GM18870 (cell line): ENCODE data around the gene HEBP1.

ENCODE experiments used
- ATAC-seq: cut with Tn5 transposase; IDR thresholded peaks from one replicate; pipeline ENCODE4 v1.9.1; 2021; ENCODE audit warnings: moderate library complexity; ENCODE audit not compliant: unreplicated experiment

The HEBP1 gene

DNA sequence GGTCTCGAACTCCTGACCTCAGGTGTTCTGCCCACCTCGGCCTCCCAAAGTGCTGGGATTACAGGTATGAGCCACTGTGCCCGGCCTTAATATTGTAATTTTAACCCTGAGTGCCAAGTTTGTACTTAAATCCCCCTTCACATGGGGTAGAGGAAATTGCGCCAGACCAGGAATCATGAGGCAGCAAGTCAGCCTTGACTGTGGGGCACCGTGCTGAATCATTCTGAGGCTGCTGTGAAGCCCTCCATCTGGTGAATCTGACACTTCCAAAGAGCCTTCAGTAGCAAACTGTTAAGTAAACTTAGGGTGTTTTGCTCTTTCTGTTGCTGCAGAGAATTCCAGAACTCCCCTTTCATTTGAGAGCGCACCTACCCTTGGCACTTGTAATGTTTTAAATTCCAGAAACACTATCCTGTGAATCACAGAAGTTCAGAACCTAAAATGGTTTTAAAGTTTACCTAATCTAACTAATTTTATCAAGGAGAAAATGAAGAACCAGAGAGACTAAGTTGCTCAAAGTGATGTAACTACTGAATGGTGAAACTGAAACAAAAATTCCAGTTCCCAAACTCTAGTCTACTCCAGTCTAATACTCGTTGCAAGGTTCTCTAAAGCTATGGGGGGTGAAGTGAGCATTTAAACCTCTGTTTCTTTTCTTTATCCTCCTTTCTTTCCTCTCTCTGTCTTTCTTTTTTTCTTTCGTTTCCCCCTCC, 7.5 kb downstream of the HEBP1 start:
- ATAC-seq = no peak

GRCh38 chr12:12990700-12991468, 9.2 kb downstream of the HEBP1 start:
- ATAC-seq = no peak

DNA sequence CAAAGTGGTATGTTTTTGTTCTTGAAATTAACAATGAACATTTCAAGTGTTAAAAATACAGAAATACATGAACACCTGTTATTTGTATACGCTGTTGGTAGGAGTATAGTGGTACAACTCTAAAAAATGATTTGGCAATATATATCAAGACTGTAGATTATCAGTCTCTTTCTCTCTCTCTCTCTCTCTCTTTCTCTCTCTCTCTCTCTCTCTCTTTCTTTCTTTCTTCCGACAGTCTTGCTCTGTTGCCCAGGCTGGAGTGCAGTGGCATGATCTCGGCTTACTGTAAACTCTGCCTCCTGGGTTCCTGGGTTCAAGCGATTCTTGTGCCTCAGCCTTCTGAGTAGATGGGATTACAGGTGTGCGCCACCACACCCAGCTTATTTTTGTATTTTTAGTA, 12.6 kb downstream of the HEBP1 start:
- ATAC-seq = no peak

DNA sequence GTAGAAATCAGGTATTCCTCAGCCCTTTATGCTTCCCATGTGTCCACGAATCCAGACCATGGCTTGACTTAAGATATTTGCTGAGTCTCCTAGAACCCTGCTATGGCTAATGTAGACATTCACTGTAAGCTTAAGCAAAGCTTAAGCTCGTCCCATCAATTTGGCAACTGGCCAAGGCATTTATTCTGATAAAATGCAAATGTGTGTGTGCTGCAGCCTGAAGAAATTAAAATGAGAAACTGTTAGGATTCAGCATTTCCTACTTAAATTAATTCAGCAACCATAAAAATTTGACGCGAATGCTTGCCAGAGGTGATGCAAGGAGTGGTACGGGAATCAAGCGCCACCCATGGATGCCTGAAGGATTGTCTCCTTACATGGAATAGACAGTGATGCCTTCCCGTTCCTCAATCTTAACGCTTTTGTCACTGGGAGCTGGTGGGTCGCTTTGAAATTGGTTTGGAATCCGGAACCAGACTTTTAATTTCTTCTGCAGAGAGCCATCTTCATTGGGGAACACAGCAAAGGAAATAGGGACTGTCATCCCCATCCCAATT, 13.2 kb downstream of the HEBP1 start:
- no peak for ATAC-seq

DNA sequence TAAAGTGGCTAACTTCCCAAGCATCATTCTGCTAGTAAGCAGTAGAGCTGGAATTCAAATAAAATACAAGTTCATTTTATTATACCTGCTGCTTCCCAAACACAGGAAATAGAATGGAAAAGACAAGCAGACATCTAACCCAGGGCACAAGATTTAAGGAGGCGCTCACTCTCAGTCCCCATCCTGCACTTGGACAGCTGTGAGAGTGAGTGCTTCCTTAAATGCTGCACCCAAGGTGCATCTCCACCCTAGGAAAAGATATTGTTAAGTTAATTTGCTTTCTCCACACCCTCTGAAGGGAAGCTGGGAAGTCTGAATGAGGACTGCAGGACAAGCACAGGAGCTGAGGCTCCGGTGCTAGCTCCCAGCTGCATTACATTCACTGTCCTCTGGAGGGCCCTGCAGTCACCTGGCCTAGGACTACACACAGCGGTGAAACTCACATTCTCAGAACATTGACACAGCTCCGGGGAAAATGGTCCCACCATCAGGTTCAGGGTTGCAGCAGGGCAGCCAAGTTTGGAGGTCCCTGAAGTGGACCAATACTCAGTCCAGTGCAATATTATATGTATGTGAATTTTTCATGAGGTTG, 14.2 kb downstream of the HEBP1 start:
- no peak for ATAC-seq

DNA sequence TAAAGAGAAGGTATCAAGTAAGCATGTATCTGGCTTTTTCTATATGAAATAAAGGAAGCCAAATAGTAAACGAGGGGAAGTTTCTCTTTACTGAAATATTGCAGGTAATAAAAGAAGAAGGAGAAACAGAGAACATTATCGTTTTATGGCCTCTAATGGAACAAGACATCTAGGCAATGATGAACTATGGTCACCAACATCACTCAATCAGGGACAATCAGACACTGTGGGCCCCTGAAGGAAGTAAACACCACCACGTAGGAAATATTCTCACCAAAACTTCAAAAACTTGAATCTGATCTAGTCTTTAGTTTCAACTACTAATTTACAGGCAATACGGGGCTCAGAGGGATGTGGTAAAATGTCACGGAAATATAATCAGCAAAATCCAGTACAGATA, 15.9 kb downstream of the HEBP1 start:
- ATAC-seq = no peak

- no peak for ATAC-seq
Measured at GRCh38 chr12:12983420-12984035, 16.5 kb downstream of the HEBP1 start.

GRCh38 chr12:12982331-12982730, 17.7 kb downstream of the HEBP1 start:
- no peak for ATAC-seq

DNA sequence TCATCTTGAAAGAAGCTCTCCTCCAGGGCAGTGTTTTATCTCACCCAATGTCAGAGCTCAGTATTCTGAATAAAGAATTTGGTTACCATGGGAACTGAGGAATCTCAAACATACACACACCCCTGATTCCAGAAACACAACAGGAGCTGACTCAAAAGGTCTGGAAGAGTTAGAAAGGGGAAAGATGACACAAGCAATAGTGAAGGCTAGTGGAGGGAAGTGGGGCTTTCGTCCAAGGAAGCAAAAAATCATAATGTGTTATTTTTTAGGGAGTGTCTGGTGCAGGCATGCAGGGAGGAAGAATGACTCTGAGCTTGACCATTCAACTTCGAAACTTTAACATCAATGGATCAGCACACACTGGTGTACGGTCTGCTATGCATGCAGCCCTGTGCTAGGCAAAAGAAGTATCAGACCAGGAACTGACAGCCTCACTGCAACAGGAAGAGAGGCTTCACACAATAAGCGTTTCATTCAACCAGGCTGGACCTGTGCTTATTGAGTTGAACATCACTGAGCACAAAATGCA, 20.3 kb downstream of the HEBP1 start:
- no peak for ATAC-seq

GRCh38 chr12:12979126-12979525, 20.9 kb downstream of the HEBP1 start:
- no peak for ATAC-seq

- no peak for ATAC-seq
Measured at GRCh38 chr12:12977231-12977630, 22.8 kb downstream of the HEBP1 start.

- ATAC-seq = no peak
Measured at GRCh38 chr12:12976366-12976765, 23.7 kb downstream of the HEBP1 start.

DNA sequence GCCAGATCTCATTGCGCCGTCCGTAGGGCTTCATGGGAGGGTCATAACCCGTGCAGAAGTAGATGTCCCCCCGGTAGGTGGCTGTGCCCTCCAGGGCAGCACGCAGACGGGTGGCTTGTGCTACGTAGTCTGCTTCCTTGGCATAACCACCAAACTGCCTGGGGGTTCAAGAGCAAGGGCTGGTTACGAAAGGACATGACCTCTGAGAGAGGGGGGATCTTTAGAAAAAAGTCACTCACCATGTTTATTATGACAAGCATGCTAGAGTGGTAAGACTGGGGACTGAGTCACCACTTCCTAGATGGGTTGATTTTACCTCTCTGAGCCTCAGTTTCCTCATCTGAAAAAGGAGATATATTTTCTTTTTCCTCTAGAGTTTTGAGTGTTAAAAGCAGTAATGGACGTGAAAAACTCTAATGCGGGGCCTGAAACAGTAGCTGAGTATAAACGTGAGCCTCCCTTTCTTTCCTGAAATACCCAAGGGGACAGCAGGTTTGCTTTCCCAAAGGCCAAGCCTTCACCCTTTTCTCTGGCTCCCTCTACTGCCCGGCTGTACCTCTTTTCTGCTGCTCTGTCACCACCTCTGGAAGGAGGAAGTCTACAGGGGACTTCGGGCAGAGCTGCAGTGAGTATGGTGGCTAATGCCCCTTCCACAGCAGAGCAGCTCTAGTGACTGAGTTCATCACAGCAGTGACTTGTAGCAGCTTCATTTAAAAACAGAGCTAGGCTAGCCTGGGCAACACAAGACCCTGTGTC, 24.6 kb downstream of the HEBP1 start:
- no peak for ATAC-seq

DNA sequence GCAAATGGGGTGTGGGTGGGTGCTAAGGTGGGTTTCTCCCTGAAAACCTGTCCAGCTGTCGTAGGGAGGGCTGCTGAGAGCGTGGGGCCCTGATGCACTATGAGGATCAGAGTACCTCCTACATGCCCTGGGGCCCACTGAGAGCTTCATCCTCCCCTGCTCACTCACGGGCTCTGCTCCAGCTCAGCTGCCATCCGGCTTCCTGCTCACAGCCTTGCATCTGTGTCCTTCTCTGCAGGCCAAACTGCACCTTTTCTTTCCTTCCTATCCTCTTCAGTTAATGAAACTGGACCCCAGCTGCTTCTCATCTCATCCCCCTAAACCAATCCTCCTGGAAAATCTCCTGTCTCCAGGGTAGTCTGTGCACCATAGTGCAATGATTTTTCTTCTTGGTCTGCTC, 25.9 kb downstream of the HEBP1 start:
- ATAC-seq = no peak

DNA sequence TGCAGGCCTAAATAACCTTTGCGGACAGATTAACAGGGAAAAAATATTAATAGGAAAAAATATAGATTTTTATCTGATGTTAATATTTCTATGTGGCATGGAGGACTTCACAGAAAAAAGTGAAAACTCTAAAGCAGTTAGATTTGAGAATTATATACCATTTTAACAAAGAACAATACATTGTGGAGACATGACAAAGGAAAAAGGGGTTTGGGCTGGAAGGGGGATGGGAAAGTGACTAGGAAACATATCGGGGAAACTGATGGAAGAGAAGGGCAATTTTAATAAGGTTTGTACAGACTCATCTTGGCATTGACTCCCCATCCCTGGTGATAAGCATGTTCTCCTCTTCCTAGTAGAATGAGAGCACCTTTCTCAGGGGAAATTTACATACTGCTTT, 27.0 kb downstream of the HEBP1 start:
- no peak for ATAC-seq

- ATAC-seq = no peak
Measured at GRCh38 chr12:12965836-12966235, 34.2 kb downstream of the HEBP1 start.

GRCh38 chr12:12964255-12964654, 35.8 kb downstream of the HEBP1 start:
- ATAC-seq = no peak

DNA sequence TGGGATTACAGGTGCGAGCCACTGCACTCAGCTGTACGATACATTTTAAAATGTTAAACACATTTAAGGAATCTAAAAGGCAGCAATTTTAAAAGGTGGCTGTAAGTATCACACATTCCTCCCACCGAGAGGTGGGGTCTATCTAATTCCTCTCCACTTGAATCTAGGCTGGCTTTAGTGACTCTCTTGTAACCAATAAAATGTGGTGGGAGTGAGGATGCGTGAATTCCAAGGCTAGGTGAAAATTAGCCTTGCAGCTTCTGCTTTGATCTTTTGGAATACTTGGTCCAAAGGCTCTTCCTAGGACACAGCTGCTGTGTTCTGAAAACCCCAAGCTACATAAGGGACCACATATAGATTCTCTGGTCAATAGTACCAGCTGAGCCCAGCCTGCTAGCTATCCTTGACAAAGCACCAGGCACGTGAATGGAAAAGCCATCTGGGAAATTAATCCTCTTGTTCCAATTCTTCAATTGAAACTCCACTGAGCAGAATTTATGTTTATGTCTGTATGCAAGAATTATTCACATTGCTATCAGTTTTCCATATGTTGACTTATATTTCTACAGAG, 39.3 kb downstream of the HEBP1 start:
- no peak for ATAC-seq

GRCh38 chr12:12958886-12959285, 41.2 kb downstream of the HEBP1 start:
- ATAC-seq = no peak
